ENCODE data around the gene TMX4. TPM values are rescaled to one million over a fixed set of nuclear protein-coding genes. Genes with fewer than 3 reads are reported as not detected.

TMX4 gene
- total and polyA plus RNA-seq, 11 donors: 35.1 to 279 (median 103) TPM

GRCh38 chr20:7985916-7986315, 33.6 kb downstream of the TMX4 start:
- Histone ChIP-seq H3K27ac (no peak overlapping the region), H3K4me1 (peaks cover 0 to 8% (median 0%) of the 10 kb centered on the region in 12 donors), H3K9me3 (no peaks in the 10 kb centered on the region), H3K4me3 (no peak overlapping the region), H3K36me3 (peaks cover 0 to 93% (median 45%) of the 10 kb centered on the region in 9 donors), H3K27me3 (no peaks in the 10 kb centered on the region)
- ATAC-seq: peak in 3 of 4 donors; percentile 30 to 64 (median 64)
- intact Hi-C loops (cut with DNase I): no loop called here
- TF ChIP-seq POLR2A (IDR thresholded peaks at IDR 0.05) (no peak), CTCF (IDR thresholded peaks at IDR 0.05) (no peak)
- no peak for DNase-seq
- 57 to 77% (median 72%) methylated on average over 4 of the region's 4 CpGs for WGBS, 4 donors

GRCh38 chr20:7984192-7984591, 35.4 kb downstream of the TMX4 start:
- TF ChIP-seq POLR2A (IDR thresholded peaks at IDR 0.05) (no peak), CTCF (IDR thresholded peaks at IDR 0.05) (no peak)
- no peaks in the 10 kb centered on the region for H3K9me3 ChIP-seq
- no peaks in the 10 kb centered on the region for H3K27me3 ChIP-seq
- no peak overlapping the region for H3K4me3 ChIP-seq
- DNase-seq (no peak), ATAC-seq (no peak)
- intact Hi-C loops (cut with DNase I): no loop called here
- no peak overlapping the region for H3K27ac ChIP-seq
- peaks cover 0 to 8% (median 0%) of the 10 kb centered on the region in 12 donors for H3K4me1 ChIP-seq
- H3K36me3 ChIP-seq: peaks cover 0 to 92% (median 40%) of the 10 kb centered on the region in 9 donors
- WGBS, 4 donors: 83 to 96% (median 90%) methylated on average over 2 of the region's 2 CpGs

- DNase-seq: no peak
- Histone ChIP-seq H3K9me3 (no peaks in the 10 kb centered on the region), H3K36me3 (peaks cover 0 to 92% (median 37%) of the 10 kb centered on the region in 9 donors), H3K4me3 (no peak overlapping the region), H3K4me1 (peaks cover 0 to 8% (median 0%) of the 10 kb centered on the region in 12 donors), H3K27ac (no peak overlapping the region), H3K27me3 (no peaks in the 10 kb centered on the region)
- intact Hi-C loops (cut with DNase I): no loop called here
- no peak for TF ChIP-seq POLR2A (IDR thresholded peaks at IDR 0.05)
- TF ChIP-seq CTCF (IDR thresholded peaks at IDR 0.05): no peak
- no peak for ATAC-seq
These were observed 38.2 kb downstream of the TMX4 start for GRCh38 chr20:7981374-7981773.

GRCh38 chr20:7980332-7981046, 39.1 kb downstream of the TMX4 start:
- DNase-seq: no peak
- peak in 2 of 4 donors; percentile 41 to 48 for ATAC-seq
- TF ChIP-seq POLR2A (IDR thresholded peaks at IDR 0.05) (no peak), CTCF (IDR thresholded peaks at IDR 0.05) (peak; percentile 14 to 51 (median 30))
- intact Hi-C loops (cut with DNase I): no loop called here
- Histone ChIP-seq H3K9me3 (no peaks in the 10 kb centered on the region), H3K27ac (no peak overlapping the region), H3K4me3 (no peak overlapping the region), H3K36me3 (peaks cover 0 to 84% (median 36%) of the 10 kb centered on the region in 9 donors), H3K4me1 (peaks cover 0 to 8% (median 0%) of the 10 kb centered on the region in 12 donors), H3K27me3 (no peaks in the 10 kb centered on the region)
- 63 to 69% (median 67%) methylated on average over 10 of the region's 10 CpGs for WGBS, 4 donors
